K562 (cell line): ENCODE measurements around the gene ZNF277. TPM values are rescaled to one million over a fixed set of nuclear protein-coding genes. Genes with fewer than 3 reads are reported as not detected.

Source experiments
- ATAC-seq: fragments of 200-7000 bp; cut with Tn5 transposase; 3 replicates; pipeline ENCODE4 v1.9.1; 2020; ENCODE audit warnings: moderate library complexity
- BruUV-seq: library from RNA; stranded (reverse); fragments of 400-500 nt; replicated peaks from 2 replicates; lab custom pipeline; 2021; lab: Mats Ljungman, UMichigan
- CTCF ChIA-PET: fragments of 300-600 bp; formaldehyde crosslinking; extraction: SDS; loops from one replicate; lab custom pipeline; 2021; ENCODE audit warnings: low intra/inter-chr PET ratio; lab: Yijun Ruan, JAX
- POLR2A ChIA-PET: fragments of 300-600, 350-650 bp; sonication (Branson Sonifier 250); formaldehyde crosslinking; extraction: SDS; loops from one replicate; lab custom pipeline; 2021; ENCODE audit warnings: antibody characterized with exemption, inconsistent platforms; lab: Yijun Ruan, JAX
- DNase-seq, 4 experiments: peaks; one replicate each; pipeline versions ENCODE4 v3.0.0 to v3.0.0-alpha.2; 2011 to 2018; ENCODE audit warnings: low spot score in 3 of 4, mixed read lengths in 3 of 4; ENCODE audit errors: extremely low read depth in 1 of 4
- FAIRE-seq: peaks from 2 replicates; lab custom pipeline; 2011; peaks lifted over from hg19 to GRCh38; lab: Jason Lieb, UNC
- H2AFZ ChIP-seq: 2 replicates; pipeline ENCODE4 v1.6.0; 2011; ENCODE audit warnings: low read depth, low read length, control low read depth, inconsistent platforms
- H3K27ac ChIP-seq: fragments of 200-600 bp; 3 replicates; pipeline ENCODE4 v1.8.0; 2011; ENCODE audit warnings: low read depth, mild to moderate bottlenecking, control low read depth, inconsistent platforms, low read length, moderate library complexity, mixed read lengths; ENCODE audit errors: extremely low read depth
- H3K27me3 ChIP-seq, 2 experiments: fragments of 300-600 bp in 1 of 2; 2 replicates in 1 of 2; 3 replicates in 1 of 2; pipeline versions ENCODE4 v1.6.0 to v1.8.0; 2011; ENCODE audit warnings: inconsistent platforms in 2 of 2, low read length in 2 of 2, mild to moderate bottlenecking in 1 of 2, mixed read lengths in 1 of 2, moderate library complexity in 1 of 2; ENCODE audit not compliant: control insufficient read depth in 2 of 2, insufficient read depth in 2 of 2
- H3K36me3 ChIP-seq: fragments of 300-600 bp; 3 replicates; pipeline ENCODE4 v1.8.0; 2011; ENCODE audit warnings: mild to moderate bottlenecking, low read length, inconsistent platforms; ENCODE audit not compliant: control insufficient read depth, insufficient read depth
- H3K4me1 ChIP-seq, 2 experiments: fragments of 200-600 bp in 1 of 2; replicated peaks in 1 of 2; 2 replicates in 1 of 2; 3 replicates in 1 of 2; pipeline versions ENCODE4 v1.5.1 to v1.8.0; 2011; ENCODE audit warnings: inconsistent platforms in 2 of 2, low read length in 2 of 2, mild to moderate bottlenecking in 1 of 2, mixed read lengths in 1 of 2, moderate library complexity in 1 of 2; ENCODE audit not compliant: control insufficient read depth in 2 of 2, insufficient read depth in 2 of 2
- H3K4me2 ChIP-seq: 2 replicates; pipeline ENCODE4 v1.6.1; 2011; ENCODE audit warnings: low read length, control low read depth, inconsistent platforms, mixed read lengths; ENCODE audit not compliant: insufficient read depth
- H3K4me3 ChIP-seq: fragments of 200-600 bp; sonication (generic), shearing (Covaris generic); 2 replicates; pipeline ENCODE4 v1.5.1; 2016; ENCODE audit warnings: control low read depth, inconsistent platforms
- H3K79me2 ChIP-seq: fragments of 200-600 bp; 3 replicates; pipeline ENCODE4 v1.8.0; 2011; ENCODE audit warnings: low read length, inconsistent platforms; ENCODE audit not compliant: control insufficient read depth, insufficient read depth
- H3K9ac ChIP-seq, 2 experiments: 2 replicates each; pipeline versions ENCODE4 v1.6.0 to v1.6.1; 2011; ENCODE audit warnings: low read depth in 2 of 2, low read length in 2 of 2, control low read depth in 1 of 2, inconsistent platforms in 1 of 2, mild to moderate bottlenecking in 1 of 2, mixed read lengths in 1 of 2; ENCODE audit not compliant: insufficient read depth in 1 of 2
- H3K9me1 ChIP-seq: one replicate; pipeline ENCODE4 v1.6.0; 2011; ENCODE audit warnings: inconsistent platforms, mild to moderate bottlenecking, low read length, moderate library complexity; ENCODE audit not compliant: control insufficient read depth, insufficient read depth
- H3K9me3 ChIP-seq: replicated peaks from 2 replicates; pipeline ENCODE4 v1.5.1; 2011; ENCODE audit warnings: low read depth, low read length, inconsistent platforms; ENCODE audit not compliant: control insufficient read depth, insufficient read depth
- H4K20me1 ChIP-seq: replicated peaks from 2 replicates; pipeline ENCODE4 v1.6.1; 2011; ENCODE audit warnings: low read length, inconsistent platforms, mixed read lengths; ENCODE audit not compliant: control insufficient read depth, insufficient read depth
- PURB ChIP-seq: sonication (generic); formaldehyde crosslinking; IDR thresholded peaks from 2 replicates; pipeline ENCODE4 v1.9.0; 2021; ENCODE audit warnings: low read depth, mild to moderate bottlenecking, missing genetic modification reagents
- ZNF277 ChIP-seq: fragments of 250-450 bp; sonication (Bioruptor Pico); IDR thresholded peaks from 2 replicates; pipeline ENCODE4 v1.8.0; 2022; ENCODE audit warnings: inconsistent platforms, mild to moderate bottlenecking, moderate library complexity, borderline replicate concordance
- WGBS: fragments of 100-300 bp; shearing (Covaris generic); methylation state at CpG from one replicate; pipeline ENCODE4 v1.1.6; 2016; ENCODE audit warnings: low coverage, mixed read lengths; ENCODE audit not compliant: insufficient coverage; ENCODE audit errors: missing lambda C conversion rate; 5-methylcytosine and 5-hydroxymethylcytosine counted together
- in situ Hi-C: fragments of 300-500 bp; cut with MboI; formaldehyde crosslinking; loops from 4 replicates; pipeline ENCODE4 v1.15.0; 2018; ENCODE audit warnings: inconsistent platforms, mixed read lengths
- intact Hi-C: fragments of 100-400 bp; cut with micrococcal nuclease; formaldehyde crosslinking; loops from 2 replicates; pipeline ENCODE4 v1.14.2; 2022
- polyA plus RNA-seq, 8 experiments: library from polyadenylated mRNA; depleted of rRNA in 4 of 8; stranded (reverse) in 5 of 8; unstranded in 3 of 8; fragments of >200 nt; fragmentation: Nextera tagmentation in 2 of 8; fragmentation: Illumina TruSeq in 1 of 8; extraction: Ambion mirVana in 2 of 8; extraction: Trizol in 1 of 8; gene quantifications; 2 replicates each; pipeline versions ENCODE4 v1.2.1 to v1.2.3, GENCODE V29; 2011 to 2014; ENCODE audit warnings: inconsistent platforms in 1 of 8, missing spikeins in 1 of 8
- total RNA-seq, 7 experiments: library from RNA; depleted of rRNA in 6 of 7; stranded (reverse); fragments of >200 nt in 6 of 7; fragmentation: Illumina TruSeq in 2 of 7; extraction: Trizol in 2 of 7; gene quantifications; 2 replicates each; pipeline versions ENCODE4 v1.2.1 to v1.2.3, GENCODE V29; 2011 to 2021; ENCODE audit warnings: low replicate concordance in 1 of 7

The ZNF277 gene
- total and polyA plus RNA-seq, 9 of the 15 experiments (the other 6 are each of a cell fraction or from before 2014, with no cell fraction given), result 18.8 to 33.5 (median 27.7) TPM

DNA sequence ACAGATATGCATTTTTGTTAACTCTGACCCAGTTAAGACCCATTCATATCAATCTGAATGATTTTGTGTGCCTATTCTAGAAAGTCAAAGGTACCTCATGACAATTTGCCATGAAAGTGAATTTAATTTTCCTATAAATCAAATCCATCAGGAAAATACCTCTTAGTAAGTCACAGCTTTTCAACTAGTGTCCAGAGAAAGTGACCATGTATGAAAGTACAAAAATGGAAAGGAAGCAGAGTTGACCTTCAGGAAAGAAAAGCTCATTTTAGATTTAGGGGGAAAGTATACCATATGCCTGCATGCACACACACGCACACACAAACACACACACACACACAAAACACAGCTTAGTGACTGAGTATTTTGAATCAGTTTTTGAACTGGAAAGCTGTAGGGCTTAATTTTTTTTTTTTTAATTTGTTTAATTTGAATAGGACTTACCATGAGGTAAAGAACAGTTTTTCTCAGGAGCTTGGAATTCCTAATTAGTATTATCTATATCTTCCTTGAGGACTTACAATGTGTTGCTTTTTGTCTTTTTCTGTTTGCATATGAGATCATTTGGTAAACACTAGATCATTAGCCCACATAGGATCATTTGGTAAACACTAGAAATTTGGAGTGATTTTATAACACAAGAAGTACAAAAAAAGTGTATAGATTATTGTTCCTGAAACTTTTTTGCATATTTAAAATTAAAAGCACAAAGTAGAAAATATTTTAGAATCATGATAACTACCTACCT lies 61.6 kb downstream of the ZNF277 start:
- Histone ChIP-seq H3K27me3 (peaks cover 0 to 3% of the 10 kb centered on the region in 2 experiments; a peak in 1 of 5 replicates), H3K4me2 (no peak overlapping the region), H3K9me3 (no peaks in the 10 kb centered on the region), H3K9ac (no peak overlapping the region), H4K20me1 (peaks cover 13% of the 10 kb centered on the region; the same call in 1 of the 2 replicates), H3K36me3 (no peaks in the 10 kb centered on the region), H3K9me1 (no peaks in the 10 kb centered on the region), H3K79me2 (no peaks in the 10 kb centered on the region), H3K4me1 (no peaks in the 10 kb centered on the region; a peak in 1 of 5 replicates), H3K27ac (no peak overlapping the region), H2AFZ (no peak overlapping the region), H3K4me3 (no peak overlapping the region)
- ChIA-PET POLR2A (interaction anchor here (0.7 kb wide), 1 partner anchor 41 kb away, joined by 3 read pairs; no protein-coding TSS in a partner anchor), CTCF (no interaction called here)
- TF ChIP-seq ZNF277 (CRISPR knock-in tag), result peak; percentile 89
- TF ChIP-seq PURB (CRISPR knock-in tag), result no peak
- WGBS, result 10% methylated on average over 1 of the region's 1 CpG
- in situ Hi-C loops, result no loop called here
- BruUV-seq, result no TSS peak
- FAIRE-seq (no peak), DNase-seq (no peak), ATAC-seq (no peak)
- intact Hi-C loops, result no loop called here
